Body of pancreas (tissue), 4 donors: Measurements from ENCODE around the gene EFS.

ENCODE experiments used
- CTCF ChIP-seq, 7 experiments: fragments of 450-650 bp in 4 of 7; fragments of 200-600 bp in 3 of 7; sonication (generic) in 3 of 7; IDR thresholded peaks; one replicate each; pipeline ENCODE4 v1.5.1; 2016 to 2019; ENCODE audit warnings: antibody characterized with exemption in 7 of 7
- POLR2A ChIP-seq, 3 donors: fragments of 450-650 bp; IDR thresholded peaks; one replicate each; pipeline ENCODE4 v1.6.1; 2016; ENCODE audit warnings: antibody characterized with exemption in 3 of 3, mild to moderate bottlenecking in 2 of 3

- TF ChIP-seq POLR2A (IDR thresholded peaks at IDR 0.05) (no peak), CTCF (IDR thresholded peaks at IDR 0.05) (no peak)
Observed at GRCh38 chr14:23405096-23405495, 40.1 kb upstream of the EFS start.
